GM10266 (cell line): ENCODE results near the gene LY86.
"Not testable (repeated sequence)": the region's sequence is repeated elsewhere in the genome, so short reads cannot be mapped to it uniquely, and the experiment has no call there.

Source experiments
- DNase-seq: peaks from one replicate; pipeline ENCODE4 v3.0.0; 2012; ENCODE audit errors: extremely low spot score
- CTCF ChIP-seq: IDR thresholded peaks from 2 replicates; pipeline ENCODE4 v1.5.1; 2012; ENCODE audit warnings: mild to moderate bottlenecking, low read depth; ENCODE audit not compliant: control insufficient read depth, insufficient read depth; ENCODE audit errors: missing control alignments

The LY86 gene

GRCh38 chr6:6604015-6604414 is 15.5 kb downstream of the LY86 start:
- no peak for TF ChIP-seq CTCF
- DNase-seq: no peak

GRCh38 chr6:6604566-6604965 is 16.0 kb downstream of the LY86 start:
- no peak for DNase-seq
- TF ChIP-seq CTCF: no peak

- DNase-seq: no peak
- TF ChIP-seq CTCF: no peak
These were observed 17.4 kb downstream of the LY86 start for GRCh38 chr6:6605873-6606272.

GRCh38 chr6:6606391-6607030 is 18.0 kb downstream of the LY86 start:
- DNase-seq: not testable (repeated sequence)

GRCh38 chr6:6609450-6609849 is 20.9 kb downstream of the LY86 start:
- no peak for TF ChIP-seq CTCF
- peak; percentile 31 for DNase-seq

- DNase-seq: peak; percentile 76
- no peak for TF ChIP-seq CTCF
These were observed 21.6 kb downstream of the LY86 start for GRCh38 chr6:6610031-6610591.

GRCh38 chr6:6611486-6611885 is 23.0 kb downstream of the LY86 start:
- TF ChIP-seq CTCF: no peak
- no peak for DNase-seq

- no peak for DNase-seq
- no peak for TF ChIP-seq CTCF
These were observed 23.8 kb downstream of the LY86 start for GRCh38 chr6:6612308-6612707.

GRCh38 chr6:6613103-6613718 is 24.7 kb downstream of the LY86 start:
- not testable (repeated sequence) for DNase-seq
